Parathyroid adenoma (tissue), 2 donors: Measurements from ENCODE around the gene PHF14.

Experiments used
- H2AFZ ChIP-seq: fragments of 300-600 bp; sonication (generic); one replicate; pipeline ENCODE4 v1.7.0; 2017; ENCODE audit warnings: antibody characterized with exemption, mild to moderate bottlenecking
- H3K27ac ChIP-seq: fragments of 300-600 bp; sonication (generic); one replicate; pipeline ENCODE4 v1.7.0; 2017
- H3K27me3 ChIP-seq: fragments of 300-600 bp; sonication (generic); one replicate; pipeline ENCODE4 v1.7.0; 2017; ENCODE audit warnings: low read length; ENCODE audit not compliant: control insufficient read depth, insufficient read depth
- H3K36me3 ChIP-seq: fragments of 300-600 bp; sonication (generic); one replicate; pipeline ENCODE4 v1.7.0; 2017; ENCODE audit warnings: low read length; ENCODE audit not compliant: control insufficient read depth, insufficient read depth
- H3K4me1 ChIP-seq: fragments of 300-600 bp; sonication (generic); one replicate; pipeline ENCODE4 v1.7.0; 2017; ENCODE audit warnings: control low read depth
- H3K4me2 ChIP-seq: fragments of 300-600 bp; sonication (generic); one replicate; pipeline ENCODE4 v1.7.0; 2017; ENCODE audit warnings: low read length
- H3K4me3 ChIP-seq: fragments of 300-600 bp; sonication (generic); one replicate; pipeline ENCODE4 v1.7.0; 2017; ENCODE audit warnings: low read depth, low read length
- H3K79me2 ChIP-seq: fragments of 300-600 bp; sonication (generic); one replicate; pipeline ENCODE4 v1.7.0; 2017; ENCODE audit warnings: control low read depth
- H3K9ac ChIP-seq: fragments of 300-600 bp; sonication (generic); one replicate; pipeline ENCODE4 v1.7.0; 2017; ENCODE audit warnings: mild to moderate bottlenecking
- H3K9me3 ChIP-seq: fragments of 300-600 bp; sonication (generic); one replicate; pipeline ENCODE4 v1.7.0; 2017; ENCODE audit warnings: low read length; ENCODE audit not compliant: control insufficient read depth
- TF ChIP-seq, protein P1 (sequence below): fragments of 300-600 bp; sonication (generic); IDR thresholded peaks from one replicate; pipeline ENCODE4 v1.7.0; 2017; ENCODE audit warnings: antibody characterized with exemption, mild to moderate bottlenecking
- donor health status: primary hyperparathyroidism.

Gene PHF14

DNA sequence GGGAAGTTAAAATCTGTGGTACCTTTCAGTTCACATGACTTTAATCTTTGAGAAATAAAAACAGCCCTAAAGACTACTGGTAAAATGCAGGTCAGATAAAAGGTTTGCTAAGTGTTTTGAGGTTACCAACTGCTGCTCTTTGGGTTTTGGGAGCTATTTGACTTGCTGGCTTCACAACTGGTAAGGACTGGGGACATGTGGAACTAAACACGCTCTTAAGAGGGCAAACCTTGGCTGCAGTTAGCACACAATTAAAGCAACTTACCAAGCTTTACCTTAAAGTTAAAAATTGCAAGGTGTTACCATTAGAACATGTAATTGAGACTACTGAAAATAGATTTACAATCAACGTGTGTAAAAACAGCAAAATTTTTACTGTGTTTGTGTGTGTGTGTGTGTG lies 220.2 kb downstream of the PHF14 start:
- no peaks in the 10 kb centered on the region for H3K79me2 ChIP-seq

GRCh38 chr7:11194492-11194891 lies 220.8 kb downstream of the PHF14 start:
- Histone ChIP-seq H3K27me3 (no peaks in the 10 kb centered on the region), H3K36me3 (no peaks in the 10 kb centered on the region), H3K9ac (no peak overlapping the region), H3K79me2 (no peaks in the 10 kb centered on the region), H2AFZ (no peak overlapping the region), H3K4me2 (no peak overlapping the region), H3K4me3 (no peak overlapping the region), H3K4me1 (peaks cover 2% of the 10 kb centered on the region), H3K27ac (no peak overlapping the region), H3K9me3 (no peaks in the 10 kb centered on the region)
- TF ChIP-seq, protein P1, sequence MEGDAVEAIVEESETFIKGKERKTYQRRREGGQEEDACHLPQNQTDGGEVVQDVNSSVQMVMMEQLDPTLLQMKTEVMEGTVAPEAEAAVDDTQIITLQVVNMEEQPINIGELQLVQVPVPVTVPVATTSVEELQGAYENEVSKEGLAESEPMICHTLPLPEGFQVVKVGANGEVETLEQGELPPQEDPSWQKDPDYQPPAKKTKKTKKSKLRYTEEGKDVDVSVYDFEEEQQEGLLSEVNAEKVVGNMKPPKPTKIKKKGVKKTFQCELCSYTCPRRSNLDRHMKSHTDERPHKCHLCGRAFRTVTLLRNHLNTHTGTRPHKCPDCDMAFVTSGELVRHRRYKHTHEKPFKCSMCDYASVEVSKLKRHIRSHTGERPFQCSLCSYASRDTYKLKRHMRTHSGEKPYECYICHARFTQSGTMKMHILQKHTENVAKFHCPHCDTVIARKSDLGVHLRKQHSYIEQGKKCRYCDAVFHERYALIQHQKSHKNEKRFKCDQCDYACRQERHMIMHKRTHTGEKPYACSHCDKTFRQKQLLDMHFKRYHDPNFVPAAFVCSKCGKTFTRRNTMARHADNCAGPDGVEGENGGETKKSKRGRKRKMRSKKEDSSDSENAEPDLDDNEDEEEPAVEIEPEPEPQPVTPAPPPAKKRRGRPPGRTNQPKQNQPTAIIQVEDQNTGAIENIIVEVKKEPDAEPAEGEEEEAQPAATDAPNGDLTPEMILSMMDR = no peak

More for the DNA sequence above, 220.2 kb downstream of the PHF14 start:
- H2AFZ ChIP-seq = peak overlapping the region; percentile 72
- no peak overlapping the region for H3K27ac ChIP-seq
- no peak overlapping the region for H3K4me2 ChIP-seq
- H3K36me3 ChIP-seq = no peaks in the 10 kb centered on the region
- TF ChIP-seq, protein P1 = no peak
- no peak overlapping the region for H3K4me3 ChIP-seq
- no peaks in the 10 kb centered on the region for H3K9me3 ChIP-seq
- peaks cover 2% of the 10 kb centered on the region for H3K4me1 ChIP-seq
- H3K27me3 ChIP-seq = no peaks in the 10 kb centered on the region
- H3K9ac ChIP-seq = no peak overlapping the region

- TF ChIP-seq, protein P1 = no peak
- Histone ChIP-seq H3K4me3 (no peak overlapping the region), H3K27me3 (no peaks in the 10 kb centered on the region), H3K4me2 (no peak overlapping the region), H3K27ac (no peak overlapping the region), H3K4me1 (peaks cover 2% of the 10 kb centered on the region), H3K79me2 (no peaks in the 10 kb centered on the region), H3K9me3 (no peaks in the 10 kb centered on the region), H2AFZ (peak overlapping the region; percentile 22), H3K36me3 (no peaks in the 10 kb centered on the region), H3K9ac (no peak overlapping the region)
These were observed 221.8 kb downstream of the PHF14 start for GRCh38 chr7:11195502-11195901.

- Histone ChIP-seq H3K27me3 (no peaks in the 10 kb centered on the region), H3K79me2 (no peaks in the 10 kb centered on the region), H3K4me3 (no peak overlapping the region), H3K9me3 (no peaks in the 10 kb centered on the region), H3K9ac (no peak overlapping the region), H2AFZ (peak overlapping the region; percentile 25), H3K4me1 (peaks cover 2% of the 10 kb centered on the region), H3K27ac (no peak overlapping the region), H3K36me3 (no peaks in the 10 kb centered on the region), H3K4me2 (no peak overlapping the region)
- TF ChIP-seq, protein P1 = no peak
These were observed 222.5 kb downstream of the PHF14 start for GRCh38 chr7:11196143-11196542.

DNA sequence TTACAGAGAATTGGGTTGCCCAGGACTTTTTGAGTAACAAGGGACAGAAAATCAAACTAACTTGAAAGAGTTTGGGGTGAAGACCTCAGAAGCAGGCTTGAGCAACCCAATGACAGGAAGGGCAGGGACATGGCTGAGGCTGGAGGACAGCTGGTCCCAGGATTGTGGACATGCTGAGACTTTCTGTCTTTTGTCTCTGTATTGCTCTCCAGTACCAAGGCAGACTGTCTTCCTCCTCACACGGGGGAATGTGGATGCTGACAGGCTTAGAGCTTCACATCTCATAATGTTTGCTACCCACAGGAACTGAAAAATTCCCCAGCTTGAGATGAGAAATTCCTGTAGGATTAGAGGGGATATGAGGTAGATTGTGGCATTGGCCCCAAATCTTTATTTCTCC lies 229.6 kb downstream of the PHF14 start:
- Histone ChIP-seq H3K27me3 (no peaks in the 10 kb centered on the region), H3K9me3 (no peaks in the 10 kb centered on the region), H3K79me2 (no peaks in the 10 kb centered on the region), H3K4me2 (no peak overlapping the region), H2AFZ (no peak overlapping the region), H3K4me3 (no peak overlapping the region), H3K27ac (no peak overlapping the region), H3K9ac (no peak overlapping the region), H3K36me3 (no peaks in the 10 kb centered on the region), H3K4me1 (peaks cover 8% of the 10 kb centered on the region)
- TF ChIP-seq, protein P1 = no peak
